GM12874 (cell line): Measurements from ENCODE around the gene FUCA1.

ENCODE experiments used
- TF ChIP-seq, protein P1 (sequence below): IDR thresholded peaks from 2 replicates; pipeline ENCODE4 v1.5.1; 2011; ENCODE audit warnings: low read depth, mild to moderate bottlenecking, control low read depth, low read length, moderate library complexity; ENCODE audit not compliant: insufficient read depth

The FUCA1 gene

DNA sequence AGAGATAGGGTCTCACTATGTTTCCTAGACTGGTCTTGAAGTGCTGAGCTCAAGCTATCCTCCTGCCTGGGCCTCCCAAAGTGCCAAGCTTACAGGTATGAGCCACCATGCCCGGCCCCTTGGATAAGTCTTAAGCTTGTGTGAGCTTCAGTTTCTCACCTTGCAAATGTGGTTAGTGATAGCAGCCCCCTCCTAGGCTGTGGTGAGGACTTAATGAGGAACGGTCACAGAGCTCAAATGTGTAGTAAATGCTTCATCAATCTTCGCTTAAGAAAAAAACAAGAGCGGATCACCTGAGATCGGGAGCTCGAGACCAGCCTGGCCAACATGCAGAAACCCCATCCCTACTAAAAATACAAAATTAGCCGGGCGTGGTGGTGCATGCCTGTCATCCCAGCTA, 42.1 kb upstream of the FUCA1 start:
- TF ChIP-seq, protein P1, sequence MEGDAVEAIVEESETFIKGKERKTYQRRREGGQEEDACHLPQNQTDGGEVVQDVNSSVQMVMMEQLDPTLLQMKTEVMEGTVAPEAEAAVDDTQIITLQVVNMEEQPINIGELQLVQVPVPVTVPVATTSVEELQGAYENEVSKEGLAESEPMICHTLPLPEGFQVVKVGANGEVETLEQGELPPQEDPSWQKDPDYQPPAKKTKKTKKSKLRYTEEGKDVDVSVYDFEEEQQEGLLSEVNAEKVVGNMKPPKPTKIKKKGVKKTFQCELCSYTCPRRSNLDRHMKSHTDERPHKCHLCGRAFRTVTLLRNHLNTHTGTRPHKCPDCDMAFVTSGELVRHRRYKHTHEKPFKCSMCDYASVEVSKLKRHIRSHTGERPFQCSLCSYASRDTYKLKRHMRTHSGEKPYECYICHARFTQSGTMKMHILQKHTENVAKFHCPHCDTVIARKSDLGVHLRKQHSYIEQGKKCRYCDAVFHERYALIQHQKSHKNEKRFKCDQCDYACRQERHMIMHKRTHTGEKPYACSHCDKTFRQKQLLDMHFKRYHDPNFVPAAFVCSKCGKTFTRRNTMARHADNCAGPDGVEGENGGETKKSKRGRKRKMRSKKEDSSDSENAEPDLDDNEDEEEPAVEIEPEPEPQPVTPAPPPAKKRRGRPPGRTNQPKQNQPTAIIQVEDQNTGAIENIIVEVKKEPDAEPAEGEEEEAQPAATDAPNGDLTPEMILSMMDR: no peak

- TF ChIP-seq, protein P1: no peak
Observed at GRCh38 chr1:23909412-23909811, 41.3 kb upstream of the FUCA1 start.

GRCh38 chr1:23908453-23909341, 40.6 kb upstream of the FUCA1 start:
- TF ChIP-seq, protein P1: no peak

GRCh38 chr1:23906731-23907130, 38.6 kb upstream of the FUCA1 start:
- TF ChIP-seq, protein P1: no peak

DNA sequence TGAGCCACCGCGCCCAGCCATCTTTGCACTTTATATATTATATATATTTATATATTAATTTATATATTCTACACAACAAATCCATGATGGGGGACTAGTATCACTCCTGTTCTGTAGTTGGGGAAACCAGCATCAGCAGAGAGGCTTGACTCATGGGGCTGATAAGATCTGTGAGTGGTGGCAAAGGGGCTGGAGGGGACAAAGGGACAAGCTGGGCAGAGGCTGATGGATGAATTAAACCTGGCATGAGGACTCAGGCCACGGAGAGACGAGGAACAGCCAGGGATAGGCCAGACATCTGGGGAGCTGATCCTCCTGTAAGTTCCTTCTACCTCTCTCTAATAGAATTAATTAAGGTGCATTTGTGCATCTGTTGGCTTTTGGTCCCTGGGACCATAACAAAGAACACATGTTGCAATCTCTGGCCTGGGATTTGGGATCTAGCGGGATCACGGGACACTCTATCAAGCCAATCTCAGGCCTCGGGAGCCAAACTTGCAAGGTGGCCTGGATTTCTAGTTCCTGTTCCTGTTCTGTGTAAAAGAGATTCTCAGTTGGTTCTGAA, 37.5 kb upstream of the FUCA1 start:
- TF ChIP-seq, protein P1: no peak

DNA sequence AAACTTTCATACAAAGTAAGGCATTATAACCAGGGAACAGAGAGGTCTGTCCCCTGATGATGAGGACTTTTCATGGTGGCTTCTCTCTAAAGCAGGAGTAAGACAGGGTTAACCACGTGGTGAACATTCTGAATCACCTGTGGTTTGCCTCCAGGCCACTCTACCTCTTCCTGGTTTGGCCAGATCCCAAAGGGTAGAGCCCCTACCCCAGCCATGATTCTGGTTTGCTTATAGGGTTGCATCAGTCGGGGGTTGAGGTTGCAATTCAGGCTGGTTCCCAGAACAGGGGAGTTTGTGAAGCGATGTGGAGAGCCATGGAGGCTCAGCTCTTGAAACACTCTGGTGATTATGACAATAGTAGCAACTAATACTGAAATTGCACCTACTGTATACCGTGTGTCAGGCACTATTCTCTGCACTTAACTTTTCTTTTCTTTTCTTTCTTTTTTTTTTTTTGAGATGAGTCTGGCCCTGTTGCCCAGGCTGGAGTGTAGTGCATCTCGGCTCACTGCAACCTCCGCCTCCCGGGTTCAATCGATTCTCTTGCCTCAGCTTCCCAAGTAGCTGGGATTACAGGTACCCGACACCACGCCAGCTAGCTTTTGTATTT, 36.8 kb upstream of the FUCA1 start:
- TF ChIP-seq, protein P1: no peak

- TF ChIP-seq, protein P1: no peak
Observed at GRCh38 chr1:23903754-23904153, 35.7 kb upstream of the FUCA1 start.
